Glomerular visceral epithelial cell (primary cell): ENCODE measurements around the gene ACADVL.

ENCODE experiments used
- DNase-seq: peaks from one replicate; pipeline ENCODE4 v3.0.0-alpha.2; 2016; ENCODE audit errors: extremely low spot score

The ACADVL gene

GRCh38 chr17:7251661-7252175 lies 32.0 kb downstream of the ACADVL start, which contains the start of gene CTDNEP1:
Gene CTDNEP1, minus strand, starts transcription at chr17:7251734. Its CDS starts 438 bp downstream, at chr17:7251296.
- DNase-seq: peak; percentile 100

GRCh38 chr17:7252176-7253043 lies 32.7 kb downstream of the ACADVL start, which contains the start of gene ELP5:
Gene ELP5, plus strand, starts transcription at chr17:7252215. Its CDS starts 336 bp downstream, at chr17:7252551.
- peak; percentile 93 for DNase-seq

- DNase-seq: no peak
Observed at GRCh38 chr17:7253082-7253481, 33.3 kb downstream of the ACADVL start.

- no peak for DNase-seq
Observed at GRCh38 chr17:7254511-7254910, 34.8 kb downstream of the ACADVL start.

GRCh38 chr17:7256766-7257456 lies 37.2 kb downstream of the ACADVL start:
- no peak for DNase-seq

- no peak for DNase-seq
Observed at GRCh38 chr17:7258731-7259554, 39.2 kb downstream of the ACADVL start.

GRCh38 chr17:7259555-7259889 lies 39.8 kb downstream of the ACADVL start:
- DNase-seq: no peak

- DNase-seq: no peak
Observed at GRCh38 chr17:7260151-7260550, 40.4 kb downstream of the ACADVL start.

- no peak for DNase-seq
Observed at GRCh38 chr17:7260651-7261378, 41.1 kb downstream of the ACADVL start.

GRCh38 chr17:7261379-7262191 lies 41.8 kb downstream of the ACADVL start:
- DNase-seq: no peak

- DNase-seq: no peak
Observed at GRCh38 chr17:7262192-7262934, 42.6 kb downstream of the ACADVL start, which contains the start of gene CLDN7. Gene CLDN7, minus strand, starts transcription at chr17:7262478. Its CDS starts 435 bp downstream, at chr17:7262043.

- DNase-seq: no peak
Observed at GRCh38 chr17:7262935-7263800, 43.4 kb downstream of the ACADVL start.

GRCh38 chr17:7263801-7264078 lies 44.0 kb downstream of the ACADVL start:
- no peak for DNase-seq

- no peak for DNase-seq
Observed at GRCh38 chr17:7266784-7267183, 47.0 kb downstream of the ACADVL start.
